ENCODE measurements around the gene ASAP2.
"Not testable (repeated sequence)": the region's sequence is repeated elsewhere in the genome, so short reads cannot be mapped to it uniquely, and the experiment has no call there.

Gene ASAP2

DNA sequence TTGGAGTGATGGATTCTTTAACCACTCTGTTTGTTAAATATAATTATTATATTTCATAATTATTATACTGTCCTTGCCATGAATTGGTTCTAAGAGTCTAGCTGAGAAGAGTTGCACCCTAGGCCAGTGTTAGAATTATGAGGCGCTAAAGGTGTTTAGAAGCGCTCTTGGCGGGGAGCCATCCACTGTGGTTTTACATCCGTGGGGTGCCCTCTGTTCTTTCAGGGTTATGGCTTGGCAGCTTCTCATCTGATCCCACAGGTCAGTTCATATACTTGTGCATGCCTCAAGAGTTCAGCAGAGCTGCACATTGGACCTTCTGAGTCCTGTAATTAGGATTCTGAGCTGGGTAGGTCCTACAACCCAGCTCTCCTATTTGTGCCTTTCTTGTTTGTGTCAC, 9.1 kb downstream of the ASAP2 start:
- H3K36me3 ChIP-seq (ENCODE audit: control insufficient read depth, insufficient read depth, low read length, severe bottlenecking), result no peaks in the 10 kb centered on the region
- DNase-seq (ENCODE audit: low read depth), result no peak
- no peak overlapping the region for H3K9ac ChIP-seq (ENCODE audit: low read length)
- no peaks in the 10 kb centered on the region for H3K9me3 ChIP-seq (ENCODE audit: control insufficient read depth, low read length)
- H3K27me3 ChIP-seq (replicated peaks; ENCODE audit: control insufficient read depth, insufficient read depth, low read length), result no peaks in the 10 kb centered on the region
- no peak overlapping the region for H3K4me3 ChIP-seq (ENCODE audit: low read length)
- H3K4me1 ChIP-seq (ENCODE audit: control insufficient read depth, insufficient read depth, low read length), result peaks cover 43% of the 10 kb centered on the region

DNA sequence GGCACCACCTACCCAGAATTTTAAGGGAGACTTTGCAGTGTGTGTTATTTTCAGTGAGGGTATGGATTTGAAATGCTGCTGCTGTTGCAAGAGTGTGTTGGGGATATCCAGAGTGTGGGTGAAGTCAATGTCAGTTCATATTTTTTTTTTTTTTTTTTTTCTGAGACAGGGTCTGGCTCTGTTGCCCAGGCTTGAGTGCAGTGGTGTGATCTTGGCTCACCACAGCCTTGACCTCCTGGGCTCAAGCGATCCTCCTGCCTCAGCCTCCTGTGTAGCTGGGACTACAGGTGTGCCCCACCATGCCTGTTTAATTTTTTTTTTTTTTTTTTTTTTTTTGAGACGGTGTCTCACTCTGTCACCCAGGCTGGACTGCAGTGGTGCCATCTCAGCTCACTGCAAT, 9.5 kb downstream of the ASAP2 start:
- H3K4me3 ChIP-seq (ENCODE audit: low read length); H3K9ac ChIP-seq (ENCODE audit: low read length); DNase-seq (ENCODE audit: low read depth); H3K9me3 ChIP-seq (ENCODE audit: control insufficient read depth, low read length); H3K27me3 ChIP-seq (replicated peaks; ENCODE audit: control insufficient read depth, insufficient read depth, low read length); H3K36me3 ChIP-seq (ENCODE audit: control insufficient read depth, insufficient read depth, low read length, severe bottlenecking): not testable (repeated sequence)
- peaks cover 46% of the 10 kb centered on the region for H3K4me1 ChIP-seq (ENCODE audit: control insufficient read depth, insufficient read depth, low read length)

DNA sequence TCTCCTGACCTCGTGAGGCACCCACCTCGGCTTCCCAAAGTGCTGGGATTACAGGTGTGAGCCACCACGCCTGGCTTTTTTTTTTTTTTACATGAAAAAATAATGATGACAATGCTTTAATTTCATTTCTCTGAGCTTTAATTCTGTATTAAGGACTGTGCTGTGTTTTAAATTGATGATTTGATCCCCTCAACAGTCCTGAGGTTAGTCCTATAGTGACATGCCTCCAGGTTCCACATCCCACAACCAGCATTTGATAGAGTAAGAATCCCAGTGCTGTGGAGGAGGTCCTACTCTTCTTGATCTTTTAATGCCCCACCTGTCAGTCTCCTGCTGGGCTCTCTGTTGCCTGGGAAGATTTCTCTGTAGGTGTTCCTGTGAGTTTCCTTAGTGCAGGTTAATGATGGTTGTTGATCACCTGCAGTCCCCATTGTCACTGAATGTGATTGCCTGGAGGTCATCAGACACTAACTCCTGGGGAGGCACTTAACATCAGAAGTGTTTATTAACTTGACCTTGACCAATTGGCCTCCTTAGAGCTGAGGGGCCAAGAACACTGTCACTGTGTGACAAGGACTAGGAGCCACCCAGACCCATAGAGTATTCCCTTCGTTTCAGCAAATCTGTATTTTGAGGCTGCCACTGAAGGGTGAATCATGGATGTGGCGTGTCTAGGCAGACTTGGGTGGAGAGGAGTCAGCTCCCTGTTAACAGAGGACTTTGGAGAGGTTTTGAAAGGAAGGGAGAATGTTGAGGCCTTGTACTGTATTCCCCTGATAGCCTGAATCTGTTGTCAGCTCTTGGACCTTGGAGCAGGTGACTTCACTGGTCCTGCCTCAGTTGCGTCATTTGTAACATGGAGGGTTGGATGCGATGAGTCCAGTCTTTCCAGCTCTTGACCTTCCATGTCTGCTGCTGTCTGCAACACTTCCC, 11.5 kb downstream of the ASAP2 start:
- DNase-seq (ENCODE audit: low read depth), result no peak
- Histone ChIP-seq H3K4me1 (ENCODE audit: control insufficient read depth, insufficient read depth, low read length) (peaks cover 46% of the 10 kb centered on the region), H3K9me3 (ENCODE audit: control insufficient read depth, low read length) (no peaks in the 10 kb centered on the region), H3K36me3 (ENCODE audit: control insufficient read depth, insufficient read depth, low read length, severe bottlenecking) (no peaks in the 10 kb centered on the region), H3K27me3 (replicated peaks; ENCODE audit: control insufficient read depth, insufficient read depth, low read length) (no peaks in the 10 kb centered on the region), H3K9ac (ENCODE audit: low read length) (no peak overlapping the region), H3K4me3 (ENCODE audit: low read length) (no peak overlapping the region)

- no peak for DNase-seq (ENCODE audit: low read depth)
- Histone ChIP-seq H3K36me3 (ENCODE audit: control insufficient read depth, insufficient read depth, low read length, severe bottlenecking) (no peaks in the 10 kb centered on the region), H3K4me3 (ENCODE audit: low read length) (no peak overlapping the region), H3K9me3 (ENCODE audit: control insufficient read depth, low read length) (no peaks in the 10 kb centered on the region), H3K4me1 (ENCODE audit: control insufficient read depth, insufficient read depth, low read length) (peaks cover 47% of the 10 kb centered on the region), H3K9ac (ENCODE audit: low read length) (no peak overlapping the region), H3K27me3 (replicated peaks; ENCODE audit: control insufficient read depth, insufficient read depth, low read length) (no peaks in the 10 kb centered on the region)
Observed at GRCh38 chr2:9219027-9219445, 12.4 kb downstream of the ASAP2 start.

DNA sequence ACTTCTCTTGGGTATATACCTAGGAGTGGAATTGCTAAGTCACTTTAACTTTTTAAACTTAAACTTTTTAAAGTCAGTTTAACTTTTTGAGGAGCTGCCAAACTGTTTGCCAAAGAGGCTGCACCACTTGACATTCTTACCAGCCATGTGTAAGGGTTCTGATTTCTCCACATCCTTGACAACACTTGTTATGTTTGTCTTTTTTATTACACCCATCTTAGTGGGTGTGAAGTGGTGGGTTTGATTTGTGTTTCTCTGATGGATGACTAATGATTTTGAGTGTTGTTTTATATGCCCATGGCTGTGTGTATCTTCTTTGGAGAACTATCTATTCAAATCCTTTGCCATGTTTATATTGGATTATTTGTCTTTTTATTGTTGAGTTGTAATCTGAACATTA, 13.6 kb downstream of the ASAP2 start:
- H3K9me3 ChIP-seq (ENCODE audit: control insufficient read depth, low read length), result no peaks in the 10 kb centered on the region
- DNase-seq (ENCODE audit: low read depth), result no peak
- no peaks in the 10 kb centered on the region for H3K36me3 ChIP-seq (ENCODE audit: control insufficient read depth, insufficient read depth, low read length, severe bottlenecking)
- H3K9ac ChIP-seq (ENCODE audit: low read length), result no peak overlapping the region
- H3K4me1 ChIP-seq (ENCODE audit: control insufficient read depth, insufficient read depth, low read length), result peaks cover 47% of the 10 kb centered on the region
- H3K4me3 ChIP-seq (ENCODE audit: low read length), result no peak overlapping the region
- H3K27me3 ChIP-seq (replicated peaks; ENCODE audit: control insufficient read depth, insufficient read depth, low read length), result no peaks in the 10 kb centered on the region

DNA sequence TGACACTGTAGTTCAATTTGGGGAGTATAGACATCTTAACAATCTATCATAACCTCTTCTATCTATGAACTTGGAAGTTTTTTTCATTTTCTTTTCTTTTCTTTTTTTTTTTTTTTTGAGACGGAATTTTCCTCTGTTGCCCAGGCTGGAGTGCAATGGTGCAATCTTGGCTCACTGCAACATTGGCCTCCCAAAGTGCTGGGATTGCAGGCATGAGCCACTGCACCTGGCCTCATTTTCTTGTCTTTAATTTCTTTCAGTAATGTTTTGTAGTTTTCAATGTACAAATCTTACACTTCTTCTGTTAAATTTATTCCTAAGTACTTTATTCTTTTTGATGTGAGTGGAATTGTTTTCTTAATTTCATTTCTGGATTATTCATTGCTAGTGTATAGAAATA, 14.6 kb downstream of the ASAP2 start:
- no peaks in the 10 kb centered on the region for H3K27me3 ChIP-seq (replicated peaks; ENCODE audit: control insufficient read depth, insufficient read depth, low read length)
- peak; percentile 37 for DNase-seq (ENCODE audit: low read depth)
- no peaks in the 10 kb centered on the region for H3K36me3 ChIP-seq (ENCODE audit: control insufficient read depth, insufficient read depth, low read length, severe bottlenecking)

DNA sequence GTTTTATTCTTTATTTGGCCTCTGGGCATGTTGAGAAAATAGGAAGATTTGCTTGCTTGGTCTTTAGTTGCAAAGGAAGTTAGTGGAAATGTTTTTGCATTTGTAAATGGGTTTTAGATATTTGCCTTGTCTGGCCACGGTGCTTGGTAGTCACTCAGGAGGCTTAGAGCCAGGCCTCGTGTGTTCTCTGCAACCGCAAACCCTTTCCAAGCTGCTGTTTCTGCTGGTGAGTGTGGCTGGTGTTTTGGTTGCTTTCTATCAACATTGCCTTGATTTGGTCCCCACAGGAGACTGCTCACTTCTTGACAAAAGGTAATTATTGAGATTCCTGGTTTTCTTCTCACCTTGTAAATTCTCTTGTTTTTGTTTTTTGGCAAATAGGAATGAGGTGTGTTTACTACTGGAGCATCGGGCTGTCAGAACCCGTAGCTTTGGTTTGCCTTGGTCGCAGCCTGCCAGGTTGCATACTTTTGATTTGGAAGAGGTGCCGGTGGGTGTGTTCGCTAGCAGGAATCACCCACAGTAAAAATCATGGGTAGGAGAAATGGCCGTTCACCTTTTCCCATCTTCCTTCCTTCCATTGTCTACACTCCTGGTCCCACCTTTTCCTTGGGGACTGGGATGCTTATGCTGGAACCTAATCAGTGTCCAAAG, 15.8 kb downstream of the ASAP2 start:
- H3K9me3 ChIP-seq (ENCODE audit: control insufficient read depth, low read length), result no peaks in the 10 kb centered on the region
- H3K36me3 ChIP-seq (ENCODE audit: control insufficient read depth, insufficient read depth, low read length, severe bottlenecking), result no peaks in the 10 kb centered on the region
- H3K4me1 ChIP-seq (ENCODE audit: control insufficient read depth, insufficient read depth, low read length), result peaks cover 36% of the 10 kb centered on the region
- peak overlapping the region; percentile 2 for H3K4me3 ChIP-seq (ENCODE audit: low read length)
- H3K27me3 ChIP-seq (replicated peaks; ENCODE audit: control insufficient read depth, insufficient read depth, low read length), result no peaks in the 10 kb centered on the region
- DNase-seq (ENCODE audit: low read depth), result no peak
- peak overlapping the region; percentile 9 for H3K9ac ChIP-seq (ENCODE audit: low read length)

More for the DNA sequence above, 14.6 kb downstream of the ASAP2 start:
- peaks cover 43% of the 10 kb centered on the region for H3K4me1 ChIP-seq (ENCODE audit: control insufficient read depth, insufficient read depth, low read length)
- H3K9ac ChIP-seq (ENCODE audit: low read length), result peak overlapping the region; percentile 34
- H3K4me3 ChIP-seq (ENCODE audit: low read length), result no peak overlapping the region
- no peaks in the 10 kb centered on the region for H3K9me3 ChIP-seq (ENCODE audit: control insufficient read depth, low read length)

DNA sequence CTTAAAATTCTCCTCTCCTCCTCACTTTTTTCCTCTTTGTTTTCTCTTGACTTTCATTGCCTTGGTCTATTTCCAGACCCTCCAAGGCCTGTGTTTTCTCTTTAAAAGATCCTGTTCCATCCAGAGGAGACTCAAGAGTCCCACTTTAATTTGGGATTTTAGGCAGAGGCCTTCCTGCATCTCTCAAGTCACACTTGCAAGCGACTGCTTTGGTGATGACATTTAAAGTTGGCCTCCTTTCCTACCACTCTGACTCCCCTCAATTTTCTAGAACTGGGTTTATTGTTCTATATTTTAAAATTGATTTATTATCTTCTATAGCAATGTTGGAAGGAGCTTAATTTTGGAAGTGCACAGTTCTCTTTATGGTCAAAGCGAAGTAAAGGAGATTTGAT, 16.3 kb downstream of the ASAP2 start:
- Histone ChIP-seq H3K9me3 (ENCODE audit: control insufficient read depth, low read length) (no peaks in the 10 kb centered on the region), H3K9ac (ENCODE audit: low read length) (peak overlapping the region; percentile 9), H3K27me3 (replicated peaks; ENCODE audit: control insufficient read depth, insufficient read depth, low read length) (no peaks in the 10 kb centered on the region), H3K4me3 (ENCODE audit: low read length) (no peak overlapping the region), H3K4me1 (ENCODE audit: control insufficient read depth, insufficient read depth, low read length) (peaks cover 35% of the 10 kb centered on the region), H3K36me3 (ENCODE audit: control insufficient read depth, insufficient read depth, low read length, severe bottlenecking) (no peaks in the 10 kb centered on the region)
- DNase-seq (ENCODE audit: low read depth), result no peak

- Histone ChIP-seq H3K9me3 (ENCODE audit: control insufficient read depth, low read length) (no peaks in the 10 kb centered on the region), H3K36me3 (ENCODE audit: control insufficient read depth, insufficient read depth, low read length, severe bottlenecking) (no peaks in the 10 kb centered on the region), H3K9ac (ENCODE audit: low read length) (no peak overlapping the region), H3K4me1 (ENCODE audit: control insufficient read depth, insufficient read depth, low read length) (peaks cover 45% of the 10 kb centered on the region), H3K4me3 (ENCODE audit: low read length) (no peak overlapping the region), H3K27me3 (replicated peaks; ENCODE audit: control insufficient read depth, insufficient read depth, low read length) (no peaks in the 10 kb centered on the region)
- DNase-seq (ENCODE audit: low read depth), result no peak
Observed at GRCh38 chr2:9225806-9226205, 19.2 kb downstream of the ASAP2 start.

DNA sequence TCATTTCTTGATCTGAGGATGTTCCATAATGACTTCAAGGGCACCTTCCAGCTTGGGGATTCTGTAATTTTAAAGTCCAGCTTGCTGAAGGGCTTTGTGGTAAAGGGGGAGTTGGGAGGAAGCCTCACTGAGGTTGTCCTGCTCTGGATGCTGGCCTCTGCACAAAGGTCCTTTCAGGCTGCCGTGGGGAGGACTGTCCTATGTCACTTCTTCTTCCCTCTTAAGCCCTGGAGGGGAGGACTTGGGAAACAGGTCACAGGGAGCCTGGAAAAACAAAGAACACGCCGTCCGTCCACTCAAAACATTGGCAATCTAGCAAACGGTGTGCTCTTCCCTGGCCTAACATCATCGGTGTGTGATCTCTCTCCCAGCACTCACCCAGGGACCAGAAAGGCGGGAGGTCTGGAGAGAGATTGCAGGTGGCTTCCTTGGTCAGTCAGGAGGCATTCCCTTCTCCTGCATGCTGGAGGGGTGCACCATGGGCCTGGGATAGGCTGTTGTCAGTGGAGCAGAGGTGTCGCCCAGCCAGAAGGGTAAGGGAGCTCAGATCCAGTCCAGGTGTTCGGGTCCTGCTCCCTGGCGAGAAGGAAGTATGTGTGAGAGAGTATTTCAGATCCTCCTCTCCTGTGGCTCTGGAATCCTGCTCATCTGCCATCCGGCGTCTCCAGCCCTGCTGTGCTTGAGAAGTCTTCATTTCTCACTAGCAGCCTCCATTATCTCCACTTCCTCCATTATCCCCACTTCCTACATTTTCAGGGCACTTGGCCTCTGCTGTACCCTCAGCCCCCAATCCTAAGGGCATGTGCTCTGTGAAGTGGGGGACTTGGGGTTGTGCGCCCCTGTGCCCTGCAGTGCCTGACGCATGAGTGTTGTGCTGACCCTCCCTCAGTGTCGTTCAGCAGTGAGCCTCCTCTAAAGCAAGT, 20.1 kb downstream of the ASAP2 start:
- Histone ChIP-seq H3K27me3 (replicated peaks; ENCODE audit: control insufficient read depth, insufficient read depth, low read length) (no peaks in the 10 kb centered on the region), H3K4me1 (ENCODE audit: control insufficient read depth, insufficient read depth, low read length) (peaks cover 39% of the 10 kb centered on the region), H3K9ac (ENCODE audit: low read length) (no peak overlapping the region), H3K9me3 (ENCODE audit: control insufficient read depth, low read length) (no peaks in the 10 kb centered on the region), H3K4me3 (ENCODE audit: low read length) (no peak overlapping the region), H3K36me3 (ENCODE audit: control insufficient read depth, insufficient read depth, low read length, severe bottlenecking) (no peaks in the 10 kb centered on the region)
- no peak for DNase-seq (ENCODE audit: low read depth)
